Endothelial cell of umbilical vein (primary cell): ENCODE results near the gene TCEAL1.

ENCODE experiments used
- EZH2 ChIP-seq: IDR thresholded peaks from 2 replicates; pipeline ENCODE4 v1.6.1; 2012; ENCODE audit warnings: borderline replicate concordance, low read depth, mild to moderate bottlenecking, moderate library complexity, low read length, inconsistent platforms; ENCODE audit not compliant: severe bottlenecking
- JUN ChIP-seq: IDR thresholded peaks from 2 replicates; pipeline ENCODE4 v1.6.1; 2011; ENCODE audit warnings: borderline replicate concordance, low read depth; ENCODE audit not compliant: insufficient read length, insufficient read depth
- MYC ChIP-seq: IDR thresholded peaks from one replicate; pipeline ENCODE4 v1.6.1; 2011; ENCODE audit warnings: mild to moderate bottlenecking, low read depth, low read length
- POLR2A ChIP-seq: IDR thresholded peaks from 2 replicates; pipeline ENCODE4 v1.6.1; 2012; ENCODE audit warnings: low read depth, mild to moderate bottlenecking, control low read depth, low read length
- POLR2AphosphoS5 ChIP-seq: IDR thresholded peaks from 2 replicates; pipeline ENCODE4 v1.6.1; 2012; ENCODE audit warnings: low read depth, mild to moderate bottlenecking, control low read depth, low read length, moderate library complexity; ENCODE audit not compliant: insufficient read depth
- TF ChIP-seq, protein P1 (sequence below), 2 donors: IDR thresholded peaks; 1 replicate in 1 of 2; 2 replicates in 1 of 2; pipeline ENCODE4 v1.5.1; 2011; ENCODE audit warnings: low read length in 2 of 2, mild to moderate bottlenecking in 2 of 2, moderate library complexity in 2 of 2, control low read depth in 1 of 2, inconsistent platforms in 1 of 2, low read depth in 1 of 2; ENCODE audit not compliant: insufficient read depth in 1 of 2; ENCODE audit errors: extremely low read depth in 1 of 2

DNA sequence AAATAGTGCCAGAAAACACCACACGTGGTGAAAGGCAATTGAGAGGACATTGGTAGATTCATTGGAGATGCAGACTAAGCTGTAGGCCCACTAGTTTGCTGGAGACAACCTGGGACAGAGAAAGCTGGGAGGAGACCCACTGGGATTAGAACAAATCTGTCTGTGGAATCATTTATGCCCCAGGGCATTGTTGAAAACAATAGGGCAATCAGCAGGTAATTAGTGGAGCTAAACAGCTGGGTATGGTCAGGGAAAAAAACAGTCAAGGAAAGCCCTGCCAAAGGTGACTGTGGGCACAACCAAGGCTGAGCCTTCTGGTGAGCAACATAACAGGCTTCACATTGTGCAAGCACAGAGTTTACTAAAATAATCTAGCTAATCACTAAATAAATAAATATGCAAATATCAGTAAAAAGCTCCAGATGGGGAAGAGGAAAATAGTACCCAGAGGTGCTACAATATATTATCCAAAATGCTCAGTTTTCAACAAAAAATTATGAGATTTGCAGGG is 12.0 kb upstream of the TCEAL1 start:
- TF ChIP-seq EZH2 (no peak), POLR2A (no peak), MYC (no peak), POLR2AphosphoS5 (no peak), JUN (no peak)
- TF ChIP-seq, protein P1, sequence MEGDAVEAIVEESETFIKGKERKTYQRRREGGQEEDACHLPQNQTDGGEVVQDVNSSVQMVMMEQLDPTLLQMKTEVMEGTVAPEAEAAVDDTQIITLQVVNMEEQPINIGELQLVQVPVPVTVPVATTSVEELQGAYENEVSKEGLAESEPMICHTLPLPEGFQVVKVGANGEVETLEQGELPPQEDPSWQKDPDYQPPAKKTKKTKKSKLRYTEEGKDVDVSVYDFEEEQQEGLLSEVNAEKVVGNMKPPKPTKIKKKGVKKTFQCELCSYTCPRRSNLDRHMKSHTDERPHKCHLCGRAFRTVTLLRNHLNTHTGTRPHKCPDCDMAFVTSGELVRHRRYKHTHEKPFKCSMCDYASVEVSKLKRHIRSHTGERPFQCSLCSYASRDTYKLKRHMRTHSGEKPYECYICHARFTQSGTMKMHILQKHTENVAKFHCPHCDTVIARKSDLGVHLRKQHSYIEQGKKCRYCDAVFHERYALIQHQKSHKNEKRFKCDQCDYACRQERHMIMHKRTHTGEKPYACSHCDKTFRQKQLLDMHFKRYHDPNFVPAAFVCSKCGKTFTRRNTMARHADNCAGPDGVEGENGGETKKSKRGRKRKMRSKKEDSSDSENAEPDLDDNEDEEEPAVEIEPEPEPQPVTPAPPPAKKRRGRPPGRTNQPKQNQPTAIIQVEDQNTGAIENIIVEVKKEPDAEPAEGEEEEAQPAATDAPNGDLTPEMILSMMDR (IDR thresholded peaks at IDR 0.05; ENCODE audit: extremely low read depth in 1 of 2, insufficient read depth in 1 of 2, low read depth in 1 of 2, low read length in 2 of 2) = no peak
